Thyroid gland (tissue), 4 donors: Measurements from ENCODE around the gene AFAP1L2. TPM values are rescaled to one million over a fixed set of nuclear protein-coding genes. Genes with fewer than 3 reads are reported as not detected.

Experiments
- DNase-seq, 2 donors: peaks; one replicate each; pipeline ENCODE4 v3.0.0-alpha.2; 2019
- H3K27ac ChIP-seq, 3 donors: fragments of 200-600 bp; sonication (generic); 1 replicate in 2 of 3; 2 replicates in 1 of 3; pipeline ENCODE4 v1.5.1; 2016 to 2019; ENCODE audit warnings: mild to moderate bottlenecking in 1 of 3, moderate library complexity in 1 of 3
- H3K27me3 ChIP-seq: fragments of 200-600 bp; sonication (generic); one replicate; pipeline ENCODE4 v1.5.1; 2019
- H3K36me3 ChIP-seq, 2 donors: fragments of 200-600 bp; sonication (generic); one replicate each; pipeline ENCODE4 v1.5.1; 2016 to 2019
- H3K4me1 ChIP-seq, 2 donors: fragments of 200-600 bp; sonication (generic); one replicate each; pipeline ENCODE4 v1.5.1; 2017 to 2019
- H3K4me3 ChIP-seq, 3 donors: fragments of 200-600 bp; sonication (generic); replicated peaks in 1 of 3; 1 replicate in 2 of 3; 2 replicates in 1 of 3; pipeline ENCODE4 v1.5.1; 2016; ENCODE audit warnings: mild to moderate bottlenecking in 1 of 3
- H3K9me3 ChIP-seq: fragments of 200-600 bp; sonication (generic); one replicate; pipeline ENCODE4 v1.5.1; 2017
- POLR2A ChIP-seq, 2 donors: fragments of 450-650 bp; IDR thresholded peaks; one replicate each; pipeline ENCODE4 v1.6.1; 2017; ENCODE audit warnings: antibody characterized with exemption in 2 of 2, mild to moderate bottlenecking in 2 of 2, moderate library complexity in 1 of 2
- WGBS, 2 donors: methylation state at CpG; one replicate each; pipeline ENCODE4 v1.1.5; 2017; 5-methylcytosine and 5-hydroxymethylcytosine counted together
- intact Hi-C: fragments of 100-400 bp; cut with DNase I; formaldehyde crosslinking; loops from one replicate; pipeline ENCODE4 v1.15.1; 2023
- total RNA-seq, 4 donors: library from RNA; depleted of rRNA; stranded (reverse); fragments of >200 nt; gene quantifications; one replicate each; pipeline ENCODE4 v1.2.3, GENCODE V29; 2016
- TF ChIP-seq, protein P1 (sequence below), 6 experiments: fragments of 200-600 bp in 3 of 6; fragments of 450-650 bp in 3 of 6; sonication (generic) in 3 of 6; IDR thresholded peaks; one replicate each; pipeline ENCODE4 v1.5.1; 2016 to 2019; ENCODE audit warnings: antibody characterized with exemption in 6 of 6, mild to moderate bottlenecking in 2 of 6, inconsistent platforms in 1 of 6, moderate library complexity in 1 of 6

The AFAP1L2 gene
- total RNA-seq, 4 donors from 2014 or later = 135 to 356 (median 299) TPM

- Histone ChIP-seq H3K36me3 (peaks cover 27 to 33% of the 10 kb centered on the region in 2 donors), H3K27me3 (no peaks in the 10 kb centered on the region), H3K4me3 (no peak overlapping the region), H3K4me1 (peaks cover 5 to 8% of the 10 kb centered on the region in 2 donors), H3K9me3 (no peaks in the 10 kb centered on the region), H3K27ac (peak overlapping the region in 1 of 3 donors; percentile 32)
- intact Hi-C loops = no loop called here
- 93 to 97% methylated on average over 18 to 21 of the region's 22 CpGs for WGBS, 2 donors
- DNase-seq = peak in 1 of 2 donors; percentile 1
- TF ChIP-seq POLR2A (IDR thresholded peaks at IDR 0.05) = no peak
- TF ChIP-seq, protein P1, sequence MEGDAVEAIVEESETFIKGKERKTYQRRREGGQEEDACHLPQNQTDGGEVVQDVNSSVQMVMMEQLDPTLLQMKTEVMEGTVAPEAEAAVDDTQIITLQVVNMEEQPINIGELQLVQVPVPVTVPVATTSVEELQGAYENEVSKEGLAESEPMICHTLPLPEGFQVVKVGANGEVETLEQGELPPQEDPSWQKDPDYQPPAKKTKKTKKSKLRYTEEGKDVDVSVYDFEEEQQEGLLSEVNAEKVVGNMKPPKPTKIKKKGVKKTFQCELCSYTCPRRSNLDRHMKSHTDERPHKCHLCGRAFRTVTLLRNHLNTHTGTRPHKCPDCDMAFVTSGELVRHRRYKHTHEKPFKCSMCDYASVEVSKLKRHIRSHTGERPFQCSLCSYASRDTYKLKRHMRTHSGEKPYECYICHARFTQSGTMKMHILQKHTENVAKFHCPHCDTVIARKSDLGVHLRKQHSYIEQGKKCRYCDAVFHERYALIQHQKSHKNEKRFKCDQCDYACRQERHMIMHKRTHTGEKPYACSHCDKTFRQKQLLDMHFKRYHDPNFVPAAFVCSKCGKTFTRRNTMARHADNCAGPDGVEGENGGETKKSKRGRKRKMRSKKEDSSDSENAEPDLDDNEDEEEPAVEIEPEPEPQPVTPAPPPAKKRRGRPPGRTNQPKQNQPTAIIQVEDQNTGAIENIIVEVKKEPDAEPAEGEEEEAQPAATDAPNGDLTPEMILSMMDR (IDR thresholded peaks at IDR 0.05) = no peak
Measured at GRCh38 chr10:114315566-114316420, 88.5 kb downstream of the AFAP1L2 start.

DNA sequence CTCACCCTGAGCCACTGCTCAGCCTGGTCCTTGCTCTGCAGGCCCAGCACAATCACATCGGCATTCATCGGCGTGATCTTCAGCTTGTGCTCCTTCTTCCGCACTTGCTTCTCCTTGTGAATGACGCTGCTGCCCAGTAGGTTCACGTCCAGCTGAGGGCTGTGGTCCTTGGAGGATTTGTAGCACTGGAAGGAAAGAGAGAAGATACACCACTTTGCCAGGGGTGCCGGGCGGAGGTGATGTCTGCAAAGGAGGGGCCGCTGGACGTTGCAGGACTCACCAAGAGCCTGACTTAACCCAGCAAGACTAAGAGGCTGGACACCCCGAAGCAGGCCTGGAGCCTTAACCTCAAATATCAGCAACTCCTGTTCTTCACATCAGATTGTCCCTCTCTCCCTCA is 90.4 kb downstream of the AFAP1L2 start:
- WGBS, 2 donors = 84 to 85% methylated on average over 10 to 11 of the region's 11 CpGs

DNA sequence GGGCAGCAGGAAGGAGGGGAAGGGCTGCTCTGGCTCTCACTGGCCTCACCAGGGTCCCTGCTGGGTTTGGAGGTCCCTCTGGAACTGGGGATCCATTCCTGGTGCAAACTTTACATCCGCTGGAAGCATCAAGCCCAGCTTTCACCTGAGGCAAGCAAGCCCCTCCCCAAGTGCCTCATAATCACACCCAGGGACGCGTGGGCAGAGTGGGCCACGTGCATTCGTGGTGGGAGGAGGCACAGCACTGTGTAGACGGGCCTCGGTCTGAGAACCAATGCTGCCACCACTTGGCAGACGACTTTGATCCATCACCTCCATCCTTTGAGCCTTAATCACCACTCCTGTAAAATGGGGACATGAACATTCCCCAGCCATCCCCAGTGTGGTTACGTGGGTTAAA is 91.2 kb downstream of the AFAP1L2 start:
- no peak for DNase-seq
- intact Hi-C loops = no loop called here
- H3K4me1 ChIP-seq = peaks cover 0 to 15% of the 10 kb centered on the region in 2 donors
- TF ChIP-seq, protein P1 (IDR thresholded peaks at IDR 0.05) = no peak
- no peak for TF ChIP-seq POLR2A (IDR thresholded peaks at IDR 0.05)
- 81 to 94% methylated on average over 9 of the region's 9 CpGs for WGBS, 2 donors
- no peaks in the 10 kb centered on the region for H3K9me3 ChIP-seq
- H3K27ac ChIP-seq = peak overlapping the region in 1 of 3 donors; percentile 23
- H3K4me3 ChIP-seq = no peak overlapping the region
- peaks cover 37 to 44% of the 10 kb centered on the region in 2 donors for H3K36me3 ChIP-seq
- H3K27me3 ChIP-seq = no peaks in the 10 kb centered on the region

More for the DNA sequence above, 90.4 kb downstream of the AFAP1L2 start:
- Histone ChIP-seq H3K27ac (peak overlapping the region in 1 of 3 donors; percentile 23), H3K9me3 (no peaks in the 10 kb centered on the region), H3K4me3 (no peak overlapping the region), H3K4me1 (peaks cover 0 to 8% of the 10 kb centered on the region in 2 donors), H3K36me3 (peaks cover 37 to 42% of the 10 kb centered on the region in 2 donors), H3K27me3 (no peaks in the 10 kb centered on the region)
- TF ChIP-seq, protein P1 (IDR thresholded peaks at IDR 0.05) = no peak
- TF ChIP-seq POLR2A (IDR thresholded peaks at IDR 0.05) = no peak
- intact Hi-C loops = no loop called here
- no peak for DNase-seq

DNA sequence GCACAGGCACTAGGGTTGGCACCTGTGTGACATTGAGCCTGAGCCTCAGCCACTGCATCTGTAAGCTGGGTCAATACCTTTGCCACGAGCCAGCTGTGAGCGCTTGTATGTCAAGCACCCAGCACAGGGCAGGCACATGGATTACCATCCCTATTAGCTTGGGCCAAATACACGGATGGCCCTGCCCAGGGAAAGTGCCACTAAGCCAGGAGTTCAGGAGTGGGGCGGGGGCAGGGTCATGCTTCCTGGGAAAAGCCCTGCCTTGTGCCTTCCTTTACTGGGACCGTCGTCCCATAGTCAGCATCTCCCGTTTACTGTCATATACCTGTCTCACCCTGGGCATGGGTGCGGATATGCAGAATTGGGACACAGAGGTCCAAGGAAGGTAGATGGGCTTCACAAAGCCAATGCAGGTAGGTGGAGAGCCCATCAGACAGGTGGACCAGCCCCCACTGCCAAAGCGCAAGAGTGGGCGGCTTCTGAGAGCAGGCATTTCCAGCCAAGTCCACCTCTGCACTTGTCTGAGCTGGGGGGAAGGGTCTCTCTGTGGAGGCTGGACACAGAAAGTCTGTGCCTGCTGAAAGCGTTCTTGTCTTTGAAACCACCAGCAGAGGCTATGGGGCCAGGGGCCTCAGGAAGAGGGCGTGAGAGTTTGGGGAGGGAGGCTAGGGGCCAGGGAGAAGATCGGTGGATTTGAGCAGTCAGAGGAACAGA is 92.6 kb downstream of the AFAP1L2 start:
- intact Hi-C loops = no loop called here
- Histone ChIP-seq H3K27ac (peak overlapping the region in 1 of 3 donors; percentile 56), H3K36me3 (peaks cover 44 to 54% of the 10 kb centered on the region in 2 donors), H3K4me3 (no peak overlapping the region), H3K27me3 (no peaks in the 10 kb centered on the region), H3K4me1 (peaks cover 0 to 15% of the 10 kb centered on the region in 2 donors), H3K9me3 (no peaks in the 10 kb centered on the region)
- no peak for TF ChIP-seq POLR2A (IDR thresholded peaks at IDR 0.05)
- TF ChIP-seq, protein P1 (IDR thresholded peaks at IDR 0.05) = no peak
- WGBS, 2 donors = 86 to 93% methylated on average over 9 to 13 of the region's 13 CpGs
- DNase-seq = peak in 1 of 2 donors; percentile 3
